Astrocyte of the spinal cord (primary cell): ENCODE results near the gene PLA2G6.
"Not testable (repeated sequence)": the region's sequence is repeated elsewhere in the genome, so short reads cannot be mapped to it uniquely, and the experiment has no call there.

Experiments used
- DNase-seq: peaks from one replicate; pipeline ENCODE4 v3.0.0; 2011; ENCODE audit warnings: low read depth, low spot score
- H3K4me3 ChIP-seq: 2 replicates; pipeline ENCODE4 v1.5.1; 2011; ENCODE audit warnings: low read depth, mild to moderate bottlenecking, low read length, moderate library complexity
- CTCF ChIP-seq: IDR thresholded peaks from 2 replicates; pipeline ENCODE4 v1.5.1; 2012; ENCODE audit warnings: low read depth, mild to moderate bottlenecking, low read length, inconsistent platforms
- in situ Hi-C: cut with HindIII; loops from 2 replicates; pipeline ENCODE4 v1.10.0; 2017; ENCODE audit warnings: low sequenced_read_pairs

PLA2G6 gene

GRCh38 chr22:38080474-38080849 lies 101.2 kb downstream of the PLA2G6 start:
- DNase-seq, result no peak
- in situ Hi-C loops, result no loop called here
- H3K4me3 ChIP-seq, result no peak overlapping the region
- no peak for TF ChIP-seq CTCF

- H3K4me3 ChIP-seq, result no peak overlapping the region
- TF ChIP-seq CTCF, result no peak
- in situ Hi-C loops, result no loop called here
- DNase-seq, result no peak
Observed at GRCh38 chr22:38079804-38080203, 101.8 kb downstream of the PLA2G6 start.

- DNase-seq, in situ Hi-C loops, H3K4me3 ChIP-seq: not testable (repeated sequence)
Observed at GRCh38 chr22:38079208-38079607, 102.4 kb downstream of the PLA2G6 start.

DNA sequence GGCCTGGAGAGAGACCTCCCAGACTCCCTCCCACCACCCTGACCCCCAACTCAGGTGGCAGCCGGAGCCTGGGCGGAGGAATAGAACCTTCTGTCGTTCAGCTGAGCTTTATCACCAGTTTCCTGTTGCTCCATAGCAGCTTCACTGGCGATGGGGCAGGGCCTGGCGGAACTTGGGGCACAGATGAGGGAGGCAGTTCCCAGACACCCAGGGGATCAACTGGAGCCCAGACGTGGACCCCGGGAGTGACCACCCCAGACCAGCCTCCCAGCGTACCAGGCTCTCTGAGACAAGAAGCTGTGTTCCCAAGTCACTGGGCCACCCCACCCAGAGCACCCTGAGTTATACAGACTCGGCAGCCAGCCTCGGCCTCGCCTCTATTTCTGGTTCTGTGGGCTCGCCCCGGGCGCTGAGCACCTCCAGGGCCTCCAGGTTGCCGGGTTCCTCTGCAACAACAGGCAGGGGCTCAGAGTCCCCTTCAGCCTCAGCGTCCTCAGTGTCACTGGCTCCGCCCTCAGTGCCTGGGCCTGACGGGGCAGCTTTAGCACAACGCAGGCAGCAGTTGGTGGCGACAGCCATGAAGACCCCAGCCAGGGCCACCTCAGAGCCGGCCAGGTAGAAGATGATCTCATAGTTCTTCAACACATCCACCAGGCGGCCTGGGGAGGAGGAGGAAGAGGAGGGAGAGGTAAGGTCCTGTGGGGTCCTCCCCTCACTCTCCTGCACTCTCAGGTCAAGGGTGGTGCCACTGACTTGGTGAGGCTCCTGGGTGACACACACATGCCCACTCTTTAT lies 103.4 kb downstream of the PLA2G6 start:
- in situ Hi-C loops, result no loop called here

GRCh38 chr22:38077595-38077994 lies 104.0 kb downstream of the PLA2G6 start:
- in situ Hi-C loops, result no loop called here
- no peak for DNase-seq
- no peak overlapping the region for H3K4me3 ChIP-seq
- TF ChIP-seq CTCF, result no peak

More for the DNA sequence above, 103.4 kb downstream of the PLA2G6 start:
- TF ChIP-seq CTCF, result no peak
- DNase-seq, result no peak
- H3K4me3 ChIP-seq, result no peak overlapping the region

DNA sequence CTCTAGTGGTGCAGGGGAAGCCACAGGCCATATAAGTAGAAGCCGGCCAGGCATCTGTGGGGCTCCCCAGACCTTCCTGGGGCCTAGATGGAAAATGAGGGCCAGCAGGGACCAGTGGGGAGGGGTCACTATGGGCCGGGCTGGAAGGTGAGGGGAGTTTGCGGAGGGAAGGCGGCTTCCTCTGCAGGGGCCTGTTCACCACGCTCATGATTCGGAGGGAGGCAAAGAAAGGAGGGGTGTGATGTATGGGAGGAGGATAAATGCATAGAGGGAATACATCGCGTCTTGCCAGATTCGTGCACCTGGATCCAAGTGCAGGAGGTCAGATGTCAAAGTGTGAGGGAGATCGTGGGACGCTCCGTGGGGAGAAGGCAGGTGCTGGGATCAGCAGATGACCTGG lies 104.5 kb downstream of the PLA2G6 start:
- DNase-seq, result no peak
- in situ Hi-C loops, result no loop called here
- no peak for TF ChIP-seq CTCF

GRCh38 chr22:38075961-38076360 lies 105.7 kb downstream of the PLA2G6 start:
- TF ChIP-seq CTCF, result no peak

More for the DNA sequence above, 104.5 kb downstream of the PLA2G6 start:
- H3K4me3 ChIP-seq, result no peak overlapping the region

More at GRCh38 chr22:38075961-38076360, 105.7 kb downstream of the PLA2G6 start:
- no peak overlapping the region for H3K4me3 ChIP-seq
- DNase-seq, result no peak
- in situ Hi-C loops, result no loop called here
